C4-2B (cell line): ENCODE data around the gene SSTR1.

ENCODE experiments used
- H3K27ac ChIP-seq: fragments of 450-650 bp; 2 replicates; pipeline ENCODE4 v1.5.1; 2017
- CTCF ChIP-seq: fragments of 450-650 bp; conservative IDR thresholded peaks from 2 replicates; pipeline ENCODE4 v1.5.1; 2017; ENCODE audit warnings: mild to moderate bottlenecking
- ZFX ChIP-seq: fragments of 450-650 bp; IDR thresholded peaks from 2 replicates; pipeline ENCODE4 v1.6.1; 2017

The SSTR1 gene

GRCh38 chr14:38224338-38224737 lies 16.6 kb downstream of the SSTR1 start:
- TF ChIP-seq CTCF (no peak), ZFX (no peak)
- H3K27ac ChIP-seq = no peak overlapping the region

- no peak for TF ChIP-seq ZFX
- TF ChIP-seq CTCF = no peak
Measured at GRCh38 chr14:38225946-38226345, 18.2 kb downstream of the SSTR1 start.

GRCh38 chr14:38226366-38226765 lies 18.7 kb downstream of the SSTR1 start:
- no peak overlapping the region for H3K27ac ChIP-seq
- TF ChIP-seq ZFX = no peak
- no peak for TF ChIP-seq CTCF

More at GRCh38 chr14:38225946-38226345, 18.2 kb downstream of the SSTR1 start:
- H3K27ac ChIP-seq = no peak overlapping the region

- H3K27ac ChIP-seq = no peak overlapping the region
- TF ChIP-seq CTCF (no peak), ZFX (no peak)
Measured at GRCh38 chr14:38233218-38233617, 25.5 kb downstream of the SSTR1 start.

- TF ChIP-seq CTCF (no peak), ZFX (no peak)
- peak overlapping the region; percentile 6; the same call in 1 of the 2 replicates for H3K27ac ChIP-seq
Measured at GRCh38 chr14:38238332-38238731, 30.6 kb downstream of the SSTR1 start.

- TF ChIP-seq ZFX (no peak), CTCF (no peak)
- no peak overlapping the region for H3K27ac ChIP-seq
Measured at GRCh38 chr14:38238878-38239277, 31.2 kb downstream of the SSTR1 start.

GRCh38 chr14:38243696-38244240 lies 36.1 kb downstream of the SSTR1 start:
- TF ChIP-seq ZFX (no peak), CTCF (no peak)
- H3K27ac ChIP-seq = no peak overlapping the region
